Hepatocyte (in vitro differentiated cells): ENCODE measurements around the gene IRF6.

ENCODE experiments used
- CTCF ChIP-seq: fragments of 200-600 bp; sonication (generic); IDR thresholded peaks from 2 replicates; pipeline ENCODE4 v1.5.1; 2016; ENCODE audit warnings: antibody characterized with exemption, mild to moderate bottlenecking; ENCODE audit not compliant: poor library complexity
- EZH2 ChIP-seq: fragments of 200-600 bp; sonication (generic); IDR thresholded peaks from 2 replicates; pipeline ENCODE4 v1.6.1; 2016; ENCODE audit warnings: antibody characterized with exemption, mild to moderate bottlenecking, borderline replicate concordance
- EZH2phosphoT487 ChIP-seq: fragments of 200-600 bp; sonication (generic); IDR thresholded peaks from one replicate; pipeline ENCODE4 v1.6.1; 2018; ENCODE audit warnings: antibody characterized with exemption, mild to moderate bottlenecking, low read depth, moderate library complexity; ENCODE audit not compliant: unreplicated experiment, severe bottlenecking

- no peak for TF ChIP-seq CTCF
- no peak for TF ChIP-seq EZH2phosphoT487
- TF ChIP-seq EZH2, result no peak
These were observed 69.3 kb downstream of the IRF6 start for GRCh38 chr1:209736490-209737117.
